NT2/D1 (cell line): ENCODE measurements around the gene GRIA4.

Source experiments
- SUZ12 ChIP-seq: IDR thresholded peaks from 2 replicates; pipeline ENCODE4 v1.6.1; 2011; ENCODE audit not compliant: insufficient read length, insufficient read depth; ENCODE audit errors: extremely low read depth
- ZNF274 ChIP-seq: IDR thresholded peaks from 2 replicates; pipeline ENCODE4 v1.6.1; 2011; ENCODE audit warnings: mild to moderate bottlenecking, low read depth, low read length

GRCh38 chr11:105693075-105693759, 83.3 kb downstream of the GRIA4 start:
- TF ChIP-seq ZNF274 (no peak), SUZ12 (no peak)
